HG03558 (cell line): ENCODE measurements around the gene TP53BP1.

Experiments
- ATAC-seq: cut with Tn5 transposase; IDR thresholded peaks from one replicate; pipeline ENCODE4 v1.9.1; 2021; ENCODE audit warnings: moderate number of reproducible peaks; ENCODE audit not compliant: unreplicated experiment; ENCODE audit errors: extremely low read depth

TP53BP1 gene

GRCh38 chr15:43519196-43519595 is 26.2 kb upstream of the TP53BP1 start:
- ATAC-seq = no peak

GRCh38 chr15:43518197-43518761 is 25.3 kb upstream of the TP53BP1 start:
- no peak for ATAC-seq

GRCh38 chr15:43517354-43518196 is 24.6 kb upstream of the TP53BP1 start, which contains the start of gene MAP1A:
Gene MAP1A (plus strand): TSS chr15:43517608. CDS start chr15:43521474, 3,866 bp downstream.
- no peak for ATAC-seq

GRCh38 chr15:43516801-43517353 is 23.9 kb upstream of the TP53BP1 start:
- ATAC-seq = no peak

- ATAC-seq = no peak
Observed at GRCh38 chr15:43516185-43516584, 23.2 kb upstream of the TP53BP1 start.

- no peak for ATAC-seq
Observed at GRCh38 chr15:43515741-43516140, 22.8 kb upstream of the TP53BP1 start.

GRCh38 chr15:43514241-43515057 is 21.5 kb upstream of the TP53BP1 start:
- ATAC-seq = no peak

GRCh38 chr15:43513550-43513949 is 20.6 kb upstream of the TP53BP1 start:
- no peak for ATAC-seq

- ATAC-seq = no peak
Observed at GRCh38 chr15:43511012-43511885, 18.3 kb upstream of the TP53BP1 start.

- peak; percentile 79 for ATAC-seq
Observed at GRCh38 chr15:43510200-43511011, 17.4 kb upstream of the TP53BP1 start.

GRCh38 chr15:43509660-43510199 is 16.8 kb upstream of the TP53BP1 start:
- ATAC-seq = no peak

- no peak for ATAC-seq
Observed at GRCh38 chr15:43508991-43509659, 16.2 kb upstream of the TP53BP1 start.

GRCh38 chr15:43508421-43508820 is 15.5 kb upstream of the TP53BP1 start:
- no peak for ATAC-seq

- ATAC-seq = no peak
Observed at GRCh38 chr15:43505738-43506137, 12.8 kb upstream of the TP53BP1 start.

GRCh38 chr15:43499635-43500034 is 6.7 kb upstream of the TP53BP1 start:
- ATAC-seq = no peak

GRCh38 chr15:43498990-43499389 is 6.0 kb upstream of the TP53BP1 start:
- ATAC-seq = no peak

GRCh38 chr15:43493703-43494472 is 932 bp upstream of the TP53BP1 start:
- no peak for ATAC-seq
